ENCODE data around the gene DSCAM. TPM values are rescaled to one million over a fixed set of nuclear protein-coding genes. Genes with fewer than 3 reads are reported as not detected.

DSCAM gene
- total RNA-seq, 2 donors from 2014 or later = 0.05 TPM; not detected in 1

DNA sequence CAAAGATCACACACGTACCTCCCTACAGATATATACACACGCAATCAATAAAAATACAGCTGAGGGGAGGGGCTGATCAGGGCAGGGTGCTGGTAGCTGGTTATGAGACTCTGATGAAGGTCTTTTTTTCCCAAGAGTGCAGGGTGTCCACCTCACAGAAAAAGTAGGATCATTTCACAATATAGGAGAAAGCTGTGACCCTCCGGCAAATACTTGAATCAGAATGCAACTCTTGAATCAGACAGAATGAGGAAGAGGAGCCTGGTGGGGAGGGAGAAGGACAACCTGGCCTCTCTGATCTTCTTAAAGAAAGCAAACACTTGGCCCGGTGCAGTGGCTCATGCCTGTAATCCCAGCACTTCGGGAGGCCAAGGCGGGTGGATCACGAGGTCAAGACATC is 710.4 kb downstream of the DSCAM start:
- no peak for DNase-seq
- H3K4me1 ChIP-seq = no peaks in the 10 kb centered on the region
- intact Hi-C loops (cut with DNase I) = no loop called here
- H3K27me3 ChIP-seq = no peaks in the 10 kb centered on the region
- no peaks in the 10 kb centered on the region for H3K36me3 ChIP-seq
- H3K9me3 ChIP-seq = no peaks in the 10 kb centered on the region
- TF ChIP-seq, protein P1, sequence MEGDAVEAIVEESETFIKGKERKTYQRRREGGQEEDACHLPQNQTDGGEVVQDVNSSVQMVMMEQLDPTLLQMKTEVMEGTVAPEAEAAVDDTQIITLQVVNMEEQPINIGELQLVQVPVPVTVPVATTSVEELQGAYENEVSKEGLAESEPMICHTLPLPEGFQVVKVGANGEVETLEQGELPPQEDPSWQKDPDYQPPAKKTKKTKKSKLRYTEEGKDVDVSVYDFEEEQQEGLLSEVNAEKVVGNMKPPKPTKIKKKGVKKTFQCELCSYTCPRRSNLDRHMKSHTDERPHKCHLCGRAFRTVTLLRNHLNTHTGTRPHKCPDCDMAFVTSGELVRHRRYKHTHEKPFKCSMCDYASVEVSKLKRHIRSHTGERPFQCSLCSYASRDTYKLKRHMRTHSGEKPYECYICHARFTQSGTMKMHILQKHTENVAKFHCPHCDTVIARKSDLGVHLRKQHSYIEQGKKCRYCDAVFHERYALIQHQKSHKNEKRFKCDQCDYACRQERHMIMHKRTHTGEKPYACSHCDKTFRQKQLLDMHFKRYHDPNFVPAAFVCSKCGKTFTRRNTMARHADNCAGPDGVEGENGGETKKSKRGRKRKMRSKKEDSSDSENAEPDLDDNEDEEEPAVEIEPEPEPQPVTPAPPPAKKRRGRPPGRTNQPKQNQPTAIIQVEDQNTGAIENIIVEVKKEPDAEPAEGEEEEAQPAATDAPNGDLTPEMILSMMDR (IDR thresholded peaks at IDR 0.05) = no peak
- H3K27ac ChIP-seq = no peak overlapping the region
- H3K4me3 ChIP-seq = no peak overlapping the region
- H3K9ac ChIP-seq (ENCODE audit: low read depth in 2 of 2, low read length in 2 of 2) = no peak overlapping the region

DNA sequence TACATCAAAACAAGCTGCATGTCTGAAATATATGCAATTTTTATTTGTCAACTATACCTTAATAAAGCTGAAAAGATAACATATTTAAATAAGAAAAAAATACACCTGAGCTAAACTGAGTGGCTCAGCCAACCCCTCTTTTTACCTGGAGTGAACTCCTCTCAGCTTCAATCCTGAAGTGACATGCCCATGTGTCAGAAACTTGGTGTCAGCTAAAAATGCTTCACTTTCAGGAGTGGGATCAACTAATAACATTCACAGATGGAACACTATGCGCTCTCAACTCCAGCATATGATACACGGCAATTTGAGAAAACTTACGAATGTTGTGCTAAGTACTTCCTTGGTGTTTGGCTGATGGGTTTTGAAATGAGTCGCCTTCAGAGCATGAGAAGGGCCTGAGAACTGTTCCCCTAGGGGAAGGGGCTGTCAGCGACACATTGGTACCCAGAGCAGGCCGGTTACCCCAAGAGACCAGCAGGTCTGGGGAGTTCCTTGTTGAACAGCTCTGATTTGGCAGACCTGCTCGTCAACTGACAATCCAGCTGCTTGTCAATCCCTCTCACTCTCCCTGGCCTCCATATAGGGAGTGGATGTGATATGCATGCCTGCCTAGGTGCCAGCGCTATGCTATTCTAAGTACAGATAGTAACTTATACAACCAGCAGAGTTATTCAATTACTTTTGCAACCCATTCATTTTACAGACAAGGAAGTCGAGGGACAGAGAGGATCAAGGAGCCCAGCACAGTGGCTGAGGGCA is 712.0 kb downstream of the DSCAM start:
- TF ChIP-seq, protein P1 (IDR thresholded peaks at IDR 0.05) = no peak
- intact Hi-C loops (cut with DNase I) = no loop called here
- H3K4me3 ChIP-seq = no peak overlapping the region

DNA sequence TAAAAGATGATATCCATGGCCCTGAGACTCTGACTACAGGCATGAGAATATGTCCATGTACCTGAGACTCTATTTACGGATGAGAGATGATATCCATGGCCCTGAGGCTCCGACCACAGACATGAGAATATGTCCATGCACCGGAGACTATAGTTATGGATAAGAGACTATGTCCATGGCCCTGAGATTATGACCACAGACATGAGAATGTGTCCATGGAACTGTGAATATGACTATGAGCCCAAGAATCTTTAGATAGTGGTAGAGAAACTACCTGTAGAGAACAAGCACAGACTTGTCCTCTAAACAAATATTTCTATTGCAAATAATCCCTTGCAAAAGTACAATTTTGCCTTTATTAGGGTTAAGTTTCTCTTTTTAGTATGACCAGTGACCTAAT is 716.5 kb downstream of the DSCAM start:
- no peak overlapping the region for H3K4me3 ChIP-seq
- no peak overlapping the region for H3K27ac ChIP-seq
- DNase-seq = no peak
- TF ChIP-seq, protein P1 (IDR thresholded peaks at IDR 0.05) = no peak
- H3K9me3 ChIP-seq = no peaks in the 10 kb centered on the region
- H3K9ac ChIP-seq (ENCODE audit: low read depth in 2 of 2, low read length in 2 of 2) = no peak overlapping the region
- H3K36me3 ChIP-seq = no peaks in the 10 kb centered on the region
- intact Hi-C loops (cut with DNase I) = no loop called here
- H3K4me1 ChIP-seq = no peaks in the 10 kb centered on the region
- H3K27me3 ChIP-seq = no peaks in the 10 kb centered on the region

More for the DNA sequence above, 712.0 kb downstream of the DSCAM start:
- no peak for DNase-seq
- no peaks in the 10 kb centered on the region for H3K9me3 ChIP-seq
- H3K27ac ChIP-seq = no peak overlapping the region
- no peaks in the 10 kb centered on the region for H3K4me1 ChIP-seq
- no peaks in the 10 kb centered on the region for H3K27me3 ChIP-seq
- H3K36me3 ChIP-seq = no peaks in the 10 kb centered on the region
- no peak overlapping the region for H3K9ac ChIP-seq (ENCODE audit: low read depth in 2 of 2, low read length in 2 of 2)

DNA sequence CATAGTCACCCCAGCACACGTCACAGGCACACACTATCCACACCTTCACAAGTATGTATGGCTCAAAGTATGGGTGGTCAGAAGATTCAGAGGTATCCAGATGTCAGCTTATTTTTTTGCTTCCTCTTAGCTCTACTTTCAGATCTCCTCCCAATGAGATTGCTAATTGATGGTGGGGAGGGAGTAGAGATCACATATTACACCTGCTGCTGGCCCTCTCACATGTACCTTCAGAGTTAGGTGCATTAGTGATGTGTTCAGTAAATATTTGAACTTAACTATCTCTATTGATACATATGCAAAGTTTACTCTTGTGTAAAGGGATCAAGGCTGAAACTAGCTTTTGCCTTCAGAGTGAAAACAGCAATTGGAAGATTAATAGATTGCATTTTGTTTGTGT is 717.1 kb downstream of the DSCAM start:
- Histone ChIP-seq H3K4me3 (no peak overlapping the region), H3K36me3 (no peaks in the 10 kb centered on the region), H3K27ac (no peak overlapping the region), H3K9me3 (no peaks in the 10 kb centered on the region), H3K27me3 (no peaks in the 10 kb centered on the region), H3K4me1 (no peaks in the 10 kb centered on the region), H3K9ac (ENCODE audit: low read depth in 2 of 2, low read length in 2 of 2) (no peak overlapping the region)
- TF ChIP-seq, protein P1 (IDR thresholded peaks at IDR 0.05) = no peak
- DNase-seq = no peak
- intact Hi-C loops (cut with DNase I) = no loop called here

DNA sequence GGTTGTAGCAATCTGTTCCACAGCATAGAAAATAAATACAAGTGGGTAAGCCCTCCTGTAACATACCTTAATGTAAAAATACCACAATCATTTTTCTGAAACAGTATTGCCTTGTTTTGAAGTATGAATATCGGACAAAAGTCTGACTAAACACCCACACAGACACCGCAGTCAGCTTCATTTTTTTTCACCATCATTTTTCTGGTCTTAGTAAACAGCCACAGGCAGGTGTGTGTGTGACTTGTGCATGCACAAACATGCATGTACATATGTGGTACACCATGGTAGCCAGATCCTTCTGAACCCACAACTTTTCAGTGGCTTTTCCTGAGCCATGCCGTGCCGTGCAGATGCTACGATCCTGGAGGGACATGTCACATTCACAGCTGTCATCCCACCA is 718.1 kb downstream of the DSCAM start:
- H3K9ac ChIP-seq (ENCODE audit: low read depth in 2 of 2, low read length in 2 of 2) = no peak overlapping the region
- no peaks in the 10 kb centered on the region for H3K4me1 ChIP-seq
- H3K27me3 ChIP-seq = no peaks in the 10 kb centered on the region
- DNase-seq = no peak
- no peaks in the 10 kb centered on the region for H3K9me3 ChIP-seq
- H3K4me3 ChIP-seq = no peak overlapping the region
- intact Hi-C loops (cut with DNase I) = no loop called here
- no peak overlapping the region for H3K27ac ChIP-seq
- H3K36me3 ChIP-seq = no peaks in the 10 kb centered on the region
- TF ChIP-seq, protein P1 (IDR thresholded peaks at IDR 0.05) = no peak

Measured in colonic mucosa (tissue), 4 donors.